Heart right ventricle (tissue), 16 donors: ENCODE results near the gene WWOX. TPM values are rescaled to one million over a fixed set of nuclear protein-coding genes. Genes with fewer than 3 reads are reported as not detected.

Experiments used
- ATAC-seq, 8 donors: fragments of 200-7000 bp; cut with Tn5 transposase; one replicate each; pipeline ENCODE4 v1.9.1; 2020; ENCODE audit warnings: mild to moderate bottlenecking in 8 of 8, moderate library complexity in 8 of 8, moderate number of reproducible peaks in 1 of 8
- DNase-seq, 2 donors: peaks; one replicate each; pipeline ENCODE4 v3.0.0-alpha.2; 2020
- H3K27ac ChIP-seq, 10 donors: fragments of 200-600 bp; sonication (generic) in 2 of 10; one replicate each; pipeline versions ENCODE4 v1.5.0 to v1.8.0; 2020 to 2022; ENCODE audit warnings: mild to moderate bottlenecking in 3 of 10
- H3K27me3 ChIP-seq, 7 donors: fragments of 200-600 bp; one replicate each; pipeline ENCODE4 v1.8.0; 2021 to 2022; ENCODE audit warnings: mild to moderate bottlenecking in 2 of 7
- H3K36me3 ChIP-seq, 9 donors: fragments of 200-600 bp; sonication (generic) in 1 of 9; one replicate each; pipeline versions ENCODE4 v1.5.0 to v1.8.0; 2020 to 2022; ENCODE audit warnings: mild to moderate bottlenecking in 2 of 9
- H3K4me1 ChIP-seq, 9 donors: fragments of 200-600 bp; sonication (generic) in 1 of 9; one replicate each; pipeline versions ENCODE4 v1.5.0 to v1.8.0; 2020 to 2022; ENCODE audit warnings: mild to moderate bottlenecking in 4 of 9
- H3K4me3 ChIP-seq, 10 donors: fragments of 200-600 bp; sonication (generic) in 2 of 10; one replicate each; pipeline versions ENCODE4 v1.5.0 to v1.8.0; 2020 to 2022; ENCODE audit warnings: mild to moderate bottlenecking in 7 of 10, moderate library complexity in 2 of 10
- H3K9me3 ChIP-seq, 11 donors: fragments of 200-600 bp in 10 of 11; sonication (generic) in 2 of 11; one replicate each; pipeline versions ENCODE4 v1.5.0 to v1.8.0; 2013 to 2022; ENCODE audit warnings: mild to moderate bottlenecking in 2 of 11, control low read depth in 1 of 11, moderate library complexity in 1 of 11
- CTCF ChIP-seq, 9 donors: fragments of 200-600 bp; sonication (generic) in 2 of 9; IDR thresholded peaks; one replicate each; pipeline versions ENCODE4 v1.5.0 to v1.8.0; 2021 to 2022; ENCODE audit warnings: antibody characterized with exemption in 9 of 9, mild to moderate bottlenecking in 5 of 9, moderate library complexity in 1 of 9
- WGBS, 2 donors: extraction: QIAGEN DNeasy Blood & Tissue Kit; methylation state at CpG; one replicate each; pipeline ENCODE4 v1.1.7; 2013; ENCODE audit warnings: inconsistent platforms in 1 of 2; 5-methylcytosine and 5-hydroxymethylcytosine counted together
- intact Hi-C, 10 donors: fragments of 100-400 bp; cut with DNase I; formaldehyde crosslinking; loops; one replicate each; pipeline versions ENCODE4 v1.11.1 to v1.14.2; 2022
- polyA plus RNA-seq, 2 donors: library from polyadenylated mRNA; stranded (reverse); fragments of 200-250 nt; gene quantifications; one replicate each; pipeline ENCODE4 v1.2.3, GENCODE V29; 2013
- total RNA-seq, 10 donors: library from RNA; stranded (reverse); fragmentation: NEBNext Ultra II Directional in 3 of 10; extraction: Animal tissue kit (Norgen Biotek cat#: 25700) in 3 of 10; gene quantifications; one replicate each; pipeline versions ENCODE4 v1.2.1 to v1.2.4, GENCODE V29; 2021 to 2023
- donor health status: Arrhythmogenic right ventricular cardiomyopathy.
- donor health status: ischemic (EF 13 %, LVEDD 7.1; RV severe dilation, severe dysfunction).
- donor health status: healthy with polysubstance abuse.
- donor health status: DM: no; HTN: yes; CAD: no.
- donor health status: DM: no; HTN: no; CAD: no.
- donor health status: ischemic (EF 25% LVEDD 6.9; RV normal size, moderate dysfunction).
- donor health status: ischemic (EF 25% LVEDD 5.7; RV mildly dilated, moderate dysfunction).
- donor health status: healthy.
- donor health status: DM: yes; HTN: yes; CAD: no.
- donor health status: Ischemic cardiomyopathy.
- donor health status: ischemic (EF 35%, LVEDD 5.7; RV mildly dilated, moderate dysfunction).
- donor health status: nonischemic (EF 11% LVEDD 7.7; RV severe dilation, severe dysfunction).
- donor health status: DM: yes; HTN: yes; CAD: no.
- donor health status: PGD.
- donor health status: ischemic (EF 29% LVEDD 5.4; RV normal size, mild dysfunction).
- donor health status: nonischemic (EF 23%, LVEDD 6.1; RV moderate dilation, normal function).

WWOX gene
- total and polyA plus RNA-seq, 12 donors: 4.9 to 15.0 (median 9.9) TPM

- no peak for DNase-seq
- Histone ChIP-seq H3K27me3 (no peaks in the 10 kb centered on the region), H3K36me3 (no peaks in the 10 kb centered on the region), H3K4me1 (no peaks in the 10 kb centered on the region), H3K4me3 (no peak overlapping the region), H3K9me3 (peaks cover 0 to 2% (median 0%) of the 10 kb centered on the region in 11 donors), H3K27ac (no peak overlapping the region)
- no peak for TF ChIP-seq CTCF (IDR thresholded peaks at IDR 0.05)
- ATAC-seq: no peak
- WGBS, 2 donors: 96 to 98% methylated on average over 4 of the region's 4 CpGs
- intact Hi-C loops: no loop called here
Measured at GRCh38 chr16:78852081-78852635, 752.7 kb downstream of the WWOX start.

- intact Hi-C loops: no loop called here
- no peaks in the 10 kb centered on the region for H3K36me3 ChIP-seq
- 96 to 99% methylated on average over 2 of the region's 2 CpGs for WGBS, 2 donors
- no peak overlapping the region for H3K4me3 ChIP-seq
- peaks cover 0 to 14% (median 7%) of the 10 kb centered on the region in 9 donors for H3K4me1 ChIP-seq
- no peak overlapping the region for H3K27ac ChIP-seq
- DNase-seq: no peak
- no peaks in the 10 kb centered on the region for H3K9me3 ChIP-seq
- no peak for TF ChIP-seq CTCF (IDR thresholded peaks at IDR 0.05)
- no peak for ATAC-seq
- no peaks in the 10 kb centered on the region for H3K27me3 ChIP-seq
Measured at GRCh38 chr16:78862022-78862421, 762.6 kb downstream of the WWOX start.

GRCh38 chr16:78866521-78866920, 767.1 kb downstream of the WWOX start:
- DNase-seq (peak; percentile 14), ATAC-seq (peak in 7 of 8 donors; percentile 56 to 95 (median 81))

GRCh38 chr16:78869492-78869891, 770.0 kb downstream of the WWOX start:
- WGBS, 2 donors: 94 to 96% methylated on average over 7 of the region's 7 CpGs
- no peaks in the 10 kb centered on the region for H3K27me3 ChIP-seq
- ATAC-seq (no peak), DNase-seq (no peak)
- TF ChIP-seq CTCF (IDR thresholded peaks at IDR 0.05): no peak
- H3K4me3 ChIP-seq: no peak overlapping the region
- intact Hi-C loops: loop anchor here in 1 of 10 donors (5.0 kb wide), 1 partner anchor 52 kb away; no protein-coding TSS in a partner anchor
- H3K36me3 ChIP-seq: no peaks in the 10 kb centered on the region
- H3K9me3 ChIP-seq: no peaks in the 10 kb centered on the region
- H3K27ac ChIP-seq: no peak overlapping the region
- H3K4me1 ChIP-seq: peaks cover 0 to 16% (median 8%) of the 10 kb centered on the region in 9 donors

More at GRCh38 chr16:78866521-78866920, 767.1 kb downstream of the WWOX start:
- H3K27ac ChIP-seq: peak overlapping the region in 1 of 10 donors; percentile 23
- H3K36me3 ChIP-seq: no peaks in the 10 kb centered on the region
- WGBS, 2 donors: 23 to 31% methylated on average over 6 of the region's 6 CpGs
- no peaks in the 10 kb centered on the region for H3K27me3 ChIP-seq
- intact Hi-C loops: loop anchor here in 1 of 10 donors (5.0 kb wide), 1 partner anchor 49 kb away; no protein-coding TSS in a partner anchor
- H3K4me1 ChIP-seq: peaks cover 0 to 16% (median 8%) of the 10 kb centered on the region in 9 donors
- H3K9me3 ChIP-seq: no peaks in the 10 kb centered on the region
- no peak for TF ChIP-seq CTCF (IDR thresholded peaks at IDR 0.05)
- H3K4me3 ChIP-seq: no peak overlapping the region
